Stimulated activated CD4-positive, alpha-beta T cell treated with anti-CD3 and anti-CD28 coated beads, Interleukin-2, amount 100 ng/mL, for 24 hours (primary cell): ENCODE results near the gene DCST1.

Experiments
- DNase-seq, 2 donors: peaks; one replicate each; pipeline ENCODE4 v3.0.0-alpha.2; 2020

DCST1 gene

DNA sequence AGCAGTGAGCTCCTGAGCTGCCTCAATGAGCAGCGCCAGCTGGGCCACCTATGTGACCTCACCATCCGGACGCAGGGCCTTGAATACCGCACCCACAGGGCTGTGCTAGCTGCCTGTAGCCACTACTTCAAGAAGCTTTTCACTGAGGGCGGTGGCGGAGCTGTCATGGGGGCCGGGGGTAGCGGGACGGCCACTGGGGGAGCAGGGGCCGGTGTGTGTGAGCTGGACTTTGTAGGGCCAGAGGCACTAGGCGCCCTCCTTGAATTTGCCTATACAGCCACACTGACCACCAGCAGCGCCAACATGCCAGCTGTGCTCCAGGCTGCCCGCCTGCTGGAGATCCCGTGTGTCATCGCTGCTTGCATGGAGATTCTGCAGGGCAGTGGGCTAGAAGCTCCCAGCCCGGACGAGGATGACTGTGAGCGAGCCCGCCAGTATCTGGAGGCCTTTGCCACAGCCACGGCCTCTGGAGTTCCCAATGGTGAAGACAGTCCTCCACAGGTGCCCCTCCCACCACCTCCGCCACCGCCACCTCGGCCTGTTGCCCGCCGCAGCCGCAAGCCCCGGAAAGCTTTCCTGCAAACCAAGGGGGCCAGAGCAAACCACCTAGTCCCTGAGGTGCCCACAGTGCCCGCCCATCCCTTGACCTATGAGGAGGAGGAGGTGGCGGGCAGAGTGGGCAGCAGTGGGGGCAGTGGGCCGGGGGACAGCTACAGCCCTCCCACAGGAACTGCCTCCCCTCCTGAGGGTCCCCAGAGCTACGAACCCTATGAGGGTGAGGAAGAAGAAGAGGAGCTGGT, 18.7 kb upstream of the DCST1 start:
- DNase-seq, result no peak

DNA sequence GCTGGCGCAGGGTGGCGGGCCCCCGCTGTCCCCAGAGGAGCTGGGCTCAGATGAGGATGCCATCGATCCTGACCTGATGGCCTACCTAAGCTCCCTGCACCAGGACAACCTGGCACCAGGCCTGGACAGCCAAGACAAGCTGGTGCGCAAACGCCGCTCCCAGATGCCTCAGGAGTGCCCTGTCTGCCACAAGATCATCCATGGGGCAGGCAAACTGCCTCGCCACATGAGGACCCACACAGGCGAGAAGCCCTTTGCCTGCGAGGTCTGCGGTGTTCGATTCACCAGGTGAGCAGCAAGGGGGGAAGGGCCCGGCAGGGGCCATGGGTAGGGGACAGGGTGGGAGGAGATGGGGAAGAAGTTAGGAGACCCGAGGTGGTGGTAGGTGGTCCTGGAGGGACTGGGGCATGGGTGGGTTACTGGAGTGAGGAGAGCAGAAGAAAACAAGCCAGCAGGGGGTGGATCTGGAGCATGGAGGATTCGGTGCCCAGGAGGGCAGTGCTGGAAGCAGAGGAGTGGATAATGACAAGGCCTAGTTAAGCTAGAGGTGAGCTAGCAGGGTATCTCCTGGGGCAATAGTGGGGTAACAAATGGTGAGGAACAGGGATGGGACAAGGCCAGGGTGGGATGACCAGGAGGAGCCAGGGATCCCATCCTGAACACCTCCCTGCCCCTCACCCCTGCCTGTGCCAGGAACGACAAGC, 17.9 kb upstream of the DCST1 start:
- DNase-seq, result no peak

DNA sequence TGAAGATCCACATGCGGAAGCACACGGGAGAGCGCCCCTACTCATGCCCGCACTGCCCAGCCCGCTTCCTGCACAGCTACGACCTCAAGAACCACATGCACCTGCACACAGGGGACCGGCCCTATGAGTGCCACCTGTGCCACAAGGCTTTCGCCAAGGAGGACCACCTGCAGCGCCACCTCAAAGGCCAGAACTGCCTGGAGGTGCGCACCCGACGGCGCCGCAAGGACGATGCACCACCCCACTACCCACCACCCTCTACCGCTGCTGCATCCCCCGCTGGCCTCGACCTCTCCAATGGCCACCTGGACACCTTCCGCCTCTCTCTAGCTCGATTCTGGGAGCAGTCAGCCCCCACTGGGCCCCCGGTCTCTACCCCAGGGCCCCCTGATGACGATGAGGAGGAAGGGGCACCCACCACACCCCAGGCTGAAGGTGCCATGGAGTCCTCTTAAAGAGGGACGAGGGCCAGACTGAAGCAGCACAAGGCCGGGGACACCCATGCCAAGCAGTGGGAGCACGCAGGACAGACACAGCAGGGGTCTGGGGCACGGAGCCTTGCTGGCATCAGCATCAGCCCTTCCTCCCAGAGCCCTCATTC, 17.3 kb upstream of the DCST1 start:
- DNase-seq, result no peak

DNA sequence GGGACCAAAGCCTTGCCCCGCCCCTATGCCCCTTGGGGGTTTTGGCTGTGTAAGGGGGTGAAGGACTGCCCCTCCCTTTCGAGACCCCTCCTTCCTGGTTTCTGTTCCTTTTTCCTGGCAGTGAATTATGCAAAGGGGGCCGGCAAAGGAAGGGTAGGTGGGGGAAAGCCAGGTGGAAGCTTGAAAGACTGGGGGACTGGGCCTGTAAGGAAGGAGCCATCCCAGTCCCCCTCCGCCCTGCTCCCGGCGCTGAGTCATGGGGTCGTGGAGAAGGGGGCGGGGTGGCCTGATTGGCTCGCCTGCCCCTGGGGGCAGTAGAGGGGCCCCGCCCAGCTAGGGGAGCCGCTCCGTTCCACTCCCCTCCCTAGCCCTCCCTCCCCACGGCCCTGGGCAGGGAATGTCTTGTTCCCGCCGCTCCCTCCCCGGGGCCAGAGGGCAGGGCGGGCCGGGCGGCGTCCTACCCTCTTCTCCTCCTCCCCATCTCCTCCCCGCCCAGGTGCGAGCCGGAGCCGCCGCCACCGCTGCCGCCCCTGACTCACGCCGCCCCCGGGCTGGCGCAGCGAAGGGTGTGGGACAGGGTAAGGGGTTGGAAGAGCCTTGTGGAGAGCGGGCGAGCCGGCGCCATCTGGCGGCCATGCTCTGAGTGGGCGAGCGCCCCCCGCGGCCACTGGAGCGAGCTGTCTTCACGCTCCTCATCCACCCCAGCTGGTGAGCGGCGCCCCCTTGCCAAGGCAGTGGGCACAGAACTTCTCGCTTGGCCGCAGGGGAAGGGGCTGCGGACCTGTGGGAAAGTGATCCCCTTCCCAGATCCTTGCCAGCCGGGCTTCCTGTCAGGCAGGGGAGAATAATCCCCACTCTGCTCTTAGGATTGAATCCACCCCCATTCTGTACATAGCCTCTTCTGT, 16.3 kb upstream of the DCST1 start:
- DNase-seq, result peak; percentile 92 to 94

DNA sequence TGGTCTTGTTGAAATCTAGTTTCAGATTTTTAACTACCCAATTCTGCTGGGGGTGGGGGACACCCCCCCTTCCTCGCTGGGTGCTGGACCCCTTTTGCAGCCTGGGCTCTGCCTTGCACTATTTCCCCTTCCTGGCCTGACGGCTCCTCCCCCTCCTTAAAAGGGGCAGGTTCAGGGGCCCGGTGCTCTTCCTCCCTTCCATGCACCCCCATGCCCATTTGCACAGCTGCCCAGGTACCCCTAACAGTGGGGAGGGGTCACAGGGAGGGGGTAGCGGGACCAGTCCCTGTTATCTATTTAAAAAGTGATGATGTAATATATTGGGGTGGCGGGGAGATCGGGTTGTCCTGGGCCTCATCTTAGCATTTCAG, 15.7 kb upstream of the DCST1 start:
- no peak for DNase-seq

DNA sequence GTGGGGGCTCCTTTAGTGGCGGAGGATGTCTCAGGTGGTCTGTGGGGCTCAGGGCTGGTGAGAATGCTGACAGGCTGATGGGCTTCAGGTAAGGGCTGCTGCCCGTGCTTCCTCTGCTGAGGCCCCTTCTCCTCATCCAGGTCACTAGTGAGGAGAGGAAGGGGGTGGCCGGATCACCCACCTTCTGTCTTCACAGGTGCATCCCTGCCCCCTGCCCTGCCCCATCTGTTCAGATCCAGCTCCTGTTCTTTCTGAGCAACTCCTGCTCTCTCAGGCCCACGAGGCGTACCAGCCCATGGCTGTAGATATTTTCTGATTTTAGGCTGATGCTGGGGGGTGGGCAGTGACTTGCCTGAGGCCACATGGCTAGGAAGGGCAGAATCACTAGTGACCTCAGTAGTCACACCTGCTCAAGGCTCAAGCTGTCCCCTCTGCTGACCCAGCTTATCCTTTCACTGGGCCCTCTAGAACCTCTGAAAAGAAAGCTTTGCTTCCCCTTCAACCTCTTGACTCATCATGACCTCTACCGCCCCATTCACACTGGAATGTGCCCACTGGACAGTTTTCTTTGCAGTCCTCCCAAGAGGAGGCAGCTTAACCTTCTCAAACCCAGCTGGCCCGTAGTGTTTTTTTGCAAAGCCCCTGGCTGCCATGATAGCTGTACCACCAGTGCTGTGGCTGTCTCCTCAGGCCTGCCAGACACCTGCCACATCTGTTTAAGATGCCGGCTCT, 14.8 kb upstream of the DCST1 start:
- DNase-seq, result no peak

GRCh38 chr1:155019377-155020245, 14.0 kb upstream of the DCST1 start:
- no peak for DNase-seq

DNA sequence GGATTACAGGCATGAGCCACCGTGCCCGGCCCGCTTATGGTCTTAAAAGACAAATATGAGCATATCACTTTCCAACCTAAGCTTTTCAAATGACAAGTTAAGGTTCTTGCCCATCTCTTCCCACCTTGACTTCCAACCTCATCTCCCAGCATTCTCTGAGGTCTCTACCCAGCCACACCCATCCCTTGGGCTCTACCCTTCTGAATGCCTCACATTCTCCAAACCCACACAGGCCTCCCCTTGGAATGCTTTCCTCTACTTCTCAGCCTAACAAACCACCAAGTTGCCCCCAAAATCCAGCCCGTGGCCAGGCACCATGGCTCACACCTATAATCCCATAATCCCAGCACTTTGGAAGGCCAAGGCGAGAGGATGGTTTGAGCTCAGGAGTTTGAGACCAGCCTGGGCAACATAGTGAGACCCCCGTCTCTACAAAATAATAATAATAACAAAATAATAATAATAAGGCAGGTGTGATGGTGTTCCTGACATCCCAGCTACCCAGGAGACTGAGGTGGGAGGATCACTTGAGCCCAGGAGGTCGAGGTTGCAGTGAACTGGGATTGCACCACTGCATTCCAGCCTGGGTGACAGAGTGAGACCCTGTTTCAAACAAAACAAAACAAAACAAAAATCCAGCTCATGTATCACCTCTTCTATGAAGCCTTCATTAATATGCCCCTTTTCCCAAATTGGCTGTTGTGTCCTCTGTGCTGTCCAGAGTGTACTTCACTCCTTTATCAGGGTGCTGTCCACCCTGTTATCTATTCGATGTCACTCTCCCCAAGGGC, 11.3 kb upstream of the DCST1 start:
- DNase-seq, result no peak

GRCh38 chr1:155022927-155023236, 10.7 kb upstream of the DCST1 start:
- DNase-seq, result no peak

GRCh38 chr1:155023627-155024026, 10.0 kb upstream of the DCST1 start:
- no peak for DNase-seq

DNA sequence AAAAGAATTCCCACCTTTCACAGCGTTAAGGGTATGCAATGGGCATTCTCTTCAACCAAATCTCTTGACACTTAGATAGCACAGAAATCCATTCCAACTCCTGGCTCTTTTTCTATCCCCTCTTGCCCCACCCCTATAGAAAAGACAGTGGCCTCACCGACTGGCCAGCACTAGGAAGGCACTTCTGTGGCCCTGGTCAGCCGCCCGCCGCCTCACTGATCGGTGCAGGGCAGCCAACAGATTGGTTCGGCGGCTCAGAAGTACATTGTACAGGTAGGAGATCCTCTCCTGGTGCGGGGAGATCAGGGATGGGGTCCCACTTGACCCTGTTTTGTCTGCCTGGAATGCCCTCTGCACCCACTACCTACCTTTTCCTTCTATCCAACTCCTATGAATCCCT, 9.3 kb upstream of the DCST1 start:
- DNase-seq, result no peak

DNA sequence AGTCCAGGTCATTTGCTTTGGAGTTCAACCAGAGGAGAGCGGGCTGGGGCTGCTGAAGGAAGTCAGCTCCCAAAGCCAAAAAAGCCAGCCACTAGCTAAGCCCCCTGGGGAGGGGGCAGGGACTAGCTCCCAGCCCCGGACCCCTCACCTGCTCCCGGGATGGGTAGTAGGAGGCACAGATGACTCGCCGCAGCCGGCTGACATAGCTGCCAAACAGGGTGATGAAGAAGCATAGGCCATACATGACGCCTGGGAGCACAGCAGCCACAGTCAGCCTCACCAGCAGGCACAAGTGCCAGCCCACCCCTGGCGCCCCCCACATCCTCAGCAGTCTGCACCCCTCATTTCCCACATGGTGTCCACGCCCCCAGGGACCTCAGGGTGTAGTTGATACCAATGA, 7.5 kb upstream of the DCST1 start:
- no peak for DNase-seq

- DNase-seq, result no peak
Measured at GRCh38 chr1:155026588-155026987, 7.0 kb upstream of the DCST1 start.

GRCh38 chr1:155029513-155030242, 3.9 kb upstream of the DCST1 start:
- no peak for DNase-seq

DNA sequence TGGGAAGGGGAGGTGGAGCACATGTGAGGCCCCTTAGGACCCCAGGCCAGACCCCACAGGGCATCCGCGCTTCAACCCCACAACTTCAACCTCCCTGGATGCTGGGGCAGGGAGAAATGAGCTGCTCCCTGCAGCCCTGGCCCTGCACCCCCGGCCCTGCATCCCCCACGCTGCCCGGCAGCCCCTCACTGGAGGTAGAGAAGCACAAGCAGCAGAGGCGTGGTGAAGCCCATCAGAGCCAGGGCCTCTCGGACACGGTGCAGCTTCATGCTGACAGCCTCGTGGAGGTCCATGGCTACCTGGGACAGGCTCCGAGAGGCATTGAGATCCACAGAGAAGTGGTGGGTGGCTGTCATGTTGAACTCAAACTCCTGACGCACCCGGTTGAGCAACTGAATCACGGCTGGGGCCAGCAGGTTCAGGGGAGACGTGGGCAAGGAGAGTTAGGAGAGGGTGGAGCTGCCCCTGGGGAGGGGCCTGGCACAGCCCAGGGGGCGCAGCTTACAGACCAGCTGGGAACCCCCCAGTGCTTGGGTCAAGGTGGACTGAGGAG, 3.3 kb upstream of the DCST1 start:
- no peak for DNase-seq

DNA sequence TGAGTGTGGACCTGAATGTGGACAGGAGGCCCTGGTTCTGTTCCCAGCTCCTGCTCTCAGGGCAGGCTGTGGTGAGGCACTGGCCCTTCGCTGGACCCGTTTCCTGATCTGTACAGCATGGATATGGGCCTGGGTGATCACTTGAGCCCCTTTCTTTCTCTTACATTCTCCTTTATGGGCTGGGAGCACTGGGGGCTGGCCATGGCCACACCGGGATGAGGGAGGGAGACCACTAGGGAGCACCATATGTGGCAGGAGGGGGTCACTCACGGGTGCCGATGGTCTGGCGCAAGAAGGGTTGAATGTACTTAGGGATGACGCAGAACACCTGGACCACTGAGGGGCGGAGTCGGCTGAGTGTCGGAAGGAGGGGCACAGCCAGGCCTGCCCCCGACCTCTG, 2.7 kb upstream of the DCST1 start:
- DNase-seq, result no peak

- DNase-seq, result no peak
Measured at GRCh38 chr1:155032886-155033285, 738 bp upstream of the DCST1 start.

DNA sequence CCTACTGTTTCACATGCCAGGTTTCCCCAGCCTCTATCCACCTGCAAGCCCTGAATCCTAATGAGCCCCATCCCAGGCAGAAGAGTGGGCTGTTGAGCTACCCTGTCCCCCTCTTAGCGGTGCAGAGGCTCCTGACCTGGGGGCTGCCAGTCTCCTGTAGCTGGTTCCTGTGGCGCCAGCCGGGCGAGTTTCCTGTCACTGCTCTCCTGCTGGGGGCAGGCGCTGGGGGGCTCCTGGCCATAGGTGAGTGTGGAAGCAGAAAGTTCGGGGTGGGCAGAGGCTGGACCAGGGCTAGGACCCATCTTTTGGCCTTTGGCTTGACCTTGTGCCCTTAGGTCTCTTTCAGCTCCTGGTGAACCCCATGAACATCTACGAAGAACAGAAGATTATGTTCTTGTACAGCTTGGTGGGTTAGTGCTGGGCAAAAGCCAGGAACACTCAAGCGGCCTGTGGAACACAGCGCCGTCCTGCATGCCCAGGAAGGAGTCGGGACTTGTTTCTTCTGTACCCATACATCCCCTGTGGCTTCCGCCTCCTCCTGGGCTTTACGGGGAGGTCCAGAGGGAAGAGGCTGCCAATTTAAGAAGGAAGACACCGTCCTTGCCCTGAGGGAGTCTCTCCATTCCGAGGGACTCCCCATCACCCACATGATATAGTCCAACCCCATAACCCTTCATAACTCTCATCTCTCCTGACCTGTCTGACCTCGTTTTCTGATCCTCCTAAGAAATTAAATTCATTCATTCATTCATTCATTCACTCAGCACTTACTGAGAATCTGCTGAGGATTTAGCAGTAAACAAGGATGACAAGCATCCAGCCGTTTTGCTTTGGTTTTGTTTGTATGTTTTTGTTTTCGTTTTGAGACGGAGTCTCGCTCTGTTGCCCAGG, 939 bp downstream of the DCST1 start:
- no peak for DNase-seq

DNA sequence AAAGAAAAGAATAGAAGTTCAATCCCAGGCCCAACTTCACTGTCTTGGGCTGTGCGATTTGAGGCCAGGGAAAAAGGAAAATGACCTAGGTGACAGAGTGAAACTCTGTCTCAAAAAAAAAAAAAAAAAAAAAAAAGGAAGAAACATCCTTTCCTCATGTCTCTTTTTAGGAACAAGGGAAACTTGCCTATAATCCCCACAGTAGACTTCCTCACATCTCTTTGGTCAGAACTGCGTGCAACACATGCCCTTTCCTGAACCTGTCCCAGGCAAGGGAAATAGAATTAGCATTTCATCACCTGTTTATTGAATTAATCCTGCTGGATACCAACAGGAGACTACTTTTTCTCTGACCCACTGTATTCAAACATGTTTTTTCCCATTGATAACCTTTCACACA, 2.3 kb downstream of the DCST1 start:
- DNase-seq, result no peak
